GM10847 (cell line): Measurements from ENCODE around the gene TTLL12.

Experiments
- POLR2A ChIP-seq: IDR thresholded peaks from 2 replicates; pipeline ENCODE4 v1.6.1; 2011; ENCODE audit not compliant: insufficient read length; ENCODE audit errors: extremely low read depth

TTLL12 gene

DNA sequence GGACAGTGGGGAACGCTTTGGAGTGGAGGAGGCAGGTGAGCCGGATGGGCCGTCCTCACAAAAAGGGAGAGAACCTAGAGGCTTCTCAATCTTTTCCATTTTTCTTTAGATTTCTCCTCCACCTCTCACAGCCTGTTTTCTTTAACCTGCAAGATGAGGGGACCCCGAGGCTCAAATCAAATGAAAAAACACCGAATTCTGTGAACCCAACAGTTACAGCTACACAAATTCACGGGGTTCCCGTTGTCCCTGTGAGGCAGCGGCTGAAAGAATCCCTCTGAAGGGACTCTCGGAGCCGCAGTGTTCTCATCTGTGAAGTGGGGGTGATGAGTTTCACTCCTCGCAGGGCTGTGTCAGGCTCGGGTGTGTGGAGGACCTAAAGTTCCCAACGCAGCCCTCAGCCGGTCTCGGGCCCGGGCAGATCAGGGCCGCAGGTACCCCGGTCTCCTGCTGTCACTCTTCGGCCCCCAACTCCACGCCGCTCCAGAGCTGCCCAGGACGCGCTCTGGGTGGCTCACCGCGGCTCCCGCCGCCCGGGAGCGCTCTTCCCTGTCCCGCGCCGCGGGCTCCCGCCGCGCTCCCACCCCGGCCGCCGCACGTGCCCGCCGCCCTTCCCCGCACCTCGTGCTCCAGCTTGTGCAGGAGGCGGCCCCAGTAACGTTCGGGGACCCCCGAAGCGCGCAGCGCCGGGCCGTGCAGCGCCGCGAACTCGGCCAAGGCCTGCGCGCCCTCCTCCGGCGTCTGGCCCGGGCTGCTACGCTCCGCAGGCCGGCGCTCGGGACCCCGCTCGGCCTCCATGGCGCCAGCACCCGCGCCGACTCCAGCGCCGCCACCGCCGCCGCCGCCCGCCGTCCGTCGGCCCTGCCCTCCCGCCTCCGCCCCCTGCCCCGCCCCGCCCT lies at the start of gene TTLL12:
TSS of gene TTLL12 (minus strand) at position 863 of the 899 bp plus-strand sequence. CDS start at position 798, 65 bp downstream.
- peak; percentile 66 for TF ChIP-seq POLR2A

DNA sequence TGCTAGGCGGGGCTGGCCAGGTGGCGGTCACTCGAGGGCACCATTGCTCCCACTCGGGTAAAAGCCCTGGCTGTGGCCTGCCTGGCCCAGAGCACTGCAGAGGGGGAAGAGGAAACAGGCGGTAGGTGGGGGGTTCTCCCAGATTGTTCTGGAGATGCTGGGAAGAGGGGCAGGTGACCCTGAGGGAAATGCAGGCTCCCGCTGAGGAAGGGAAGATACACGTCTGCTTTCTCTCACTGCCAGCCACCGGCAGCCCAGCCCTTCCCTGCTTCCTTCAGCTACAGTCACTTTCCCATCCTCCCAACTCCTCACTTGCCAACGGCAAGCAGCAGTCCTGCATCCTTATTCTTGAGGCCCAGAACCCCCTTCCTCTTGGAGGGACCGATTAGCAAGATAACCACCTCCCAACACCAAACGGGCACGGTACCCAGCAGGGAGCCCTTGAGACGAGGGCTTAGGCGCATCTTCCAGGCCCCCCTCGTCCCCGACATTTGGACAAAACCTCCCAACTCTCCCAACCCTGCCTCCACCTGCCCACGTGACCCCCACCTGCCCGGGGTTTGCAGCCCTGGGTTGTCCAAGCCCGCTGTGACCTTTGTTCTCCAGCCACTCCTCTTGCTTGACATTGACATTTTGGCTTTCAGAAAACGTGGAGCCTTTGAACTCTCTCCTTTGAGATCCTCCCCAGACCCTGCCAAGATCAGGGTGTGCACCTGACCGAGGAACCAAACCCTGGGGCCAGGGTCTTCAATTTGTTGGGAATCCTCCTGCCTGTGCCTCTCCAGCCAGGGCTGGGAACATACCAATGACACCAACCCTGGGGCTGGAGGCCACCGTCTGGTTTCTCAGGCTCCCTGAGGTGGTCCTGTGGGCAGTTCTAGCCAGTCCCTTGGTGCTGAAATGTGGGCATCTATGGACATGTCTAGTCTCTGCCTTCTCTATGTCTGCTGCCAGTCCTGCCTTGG lies 48.8 kb upstream of the TTLL12 start:
- no peak for TF ChIP-seq POLR2A

- TF ChIP-seq POLR2A, result no peak
Observed at GRCh38 chr22:43234264-43234988, 47.5 kb upstream of the TTLL12 start.

DNA sequence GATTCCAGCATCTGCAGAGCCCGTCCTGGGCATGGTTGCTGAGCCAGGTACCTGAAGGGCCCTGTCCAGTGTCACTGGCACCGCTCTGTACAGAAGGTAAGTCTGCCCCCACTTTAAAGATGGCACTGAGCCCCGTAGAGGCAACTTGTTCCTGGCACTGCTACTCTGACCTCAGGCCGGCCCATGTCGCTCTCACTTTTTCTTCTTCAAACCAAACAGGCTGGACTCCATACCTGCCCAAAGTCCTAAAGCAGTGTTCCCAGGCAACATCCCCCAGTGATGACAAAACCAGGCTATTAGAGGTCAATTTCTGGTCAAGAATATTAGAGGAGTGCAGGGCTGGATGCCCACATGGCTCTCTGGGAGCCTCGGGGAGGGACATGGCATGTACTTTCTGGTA lies 46.6 kb upstream of the TTLL12 start:
- TF ChIP-seq POLR2A, result no peak

DNA sequence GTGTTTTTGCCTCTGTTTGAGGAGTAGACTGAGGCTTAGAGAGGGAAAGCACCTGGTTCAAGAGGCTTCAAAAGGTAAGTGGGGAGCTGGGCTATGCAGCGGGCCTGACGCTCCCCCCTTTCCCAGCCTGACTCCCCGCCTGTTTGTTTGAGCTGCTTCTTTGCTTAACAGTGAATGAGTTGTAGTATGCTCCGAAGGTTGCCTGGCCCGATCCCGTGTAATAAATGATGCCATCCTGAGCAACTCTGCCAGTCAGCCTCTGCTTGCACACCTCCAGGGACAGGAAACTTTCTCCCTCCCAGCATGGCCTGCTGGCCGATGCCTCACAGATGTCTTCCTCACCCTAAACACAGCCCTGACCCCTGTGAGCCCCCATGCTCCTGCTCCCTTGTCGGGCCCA lies 45.5 kb upstream of the TTLL12 start:
- no peak for TF ChIP-seq POLR2A

- no peak for TF ChIP-seq POLR2A
Observed at GRCh38 chr22:43231724-43232034, 44.7 kb upstream of the TTLL12 start.

DNA sequence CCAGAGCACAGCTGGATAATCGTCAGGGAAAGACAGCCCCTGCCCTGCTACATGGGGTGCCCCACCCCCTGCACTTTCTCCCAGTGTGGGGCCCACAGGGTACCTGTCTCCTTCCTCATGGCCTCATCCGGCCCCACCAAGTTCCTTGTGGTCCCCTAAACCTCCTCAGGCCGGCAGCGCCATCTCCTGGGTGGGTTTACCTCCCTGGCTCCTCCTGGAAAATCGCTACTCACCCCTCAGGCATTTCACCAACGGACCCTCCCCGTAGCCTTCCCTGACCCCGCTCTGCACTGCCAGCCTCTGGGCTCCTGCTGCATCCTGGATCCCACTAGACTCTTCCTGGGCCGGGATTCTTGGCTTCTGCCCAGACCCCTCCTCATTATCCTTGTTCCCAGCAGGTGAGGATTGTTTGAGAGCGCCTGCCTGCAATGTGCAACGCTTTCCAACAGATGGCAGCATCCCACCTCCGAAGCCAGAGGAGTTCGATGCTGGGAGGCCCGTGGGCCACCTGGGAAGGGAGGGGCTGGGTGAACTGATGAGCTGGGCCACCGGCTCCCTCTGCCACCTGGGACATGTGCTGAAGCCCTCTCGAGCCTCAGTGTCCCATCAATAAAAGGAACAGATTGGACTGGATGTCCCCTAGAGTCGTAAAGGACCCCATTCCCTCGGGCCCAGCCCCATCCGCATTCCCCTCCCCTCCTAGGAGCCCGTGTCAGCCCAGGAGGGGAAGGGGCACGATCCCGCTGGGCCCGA lies 44.2 kb upstream of the TTLL12 start:
- no peak for TF ChIP-seq POLR2A

DNA sequence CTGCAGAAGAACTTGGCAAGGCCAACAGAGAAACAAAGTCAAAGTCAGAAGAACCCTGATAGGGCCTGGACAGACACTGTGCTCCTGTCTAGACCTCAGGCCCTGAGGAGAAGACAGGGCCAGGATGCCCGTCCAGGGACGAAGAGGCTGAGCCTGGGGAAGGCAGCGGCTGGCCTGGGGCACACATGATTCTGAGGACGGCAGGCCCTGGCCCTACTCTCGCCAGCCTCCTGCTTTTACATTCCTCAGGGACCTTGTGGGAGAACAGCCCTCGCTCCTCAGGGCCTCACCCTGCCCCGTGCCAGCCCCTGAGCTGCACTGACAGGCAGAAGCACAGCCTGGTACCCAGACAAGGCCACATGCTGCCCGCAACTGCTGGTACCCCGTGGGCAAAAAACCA lies 43.6 kb upstream of the TTLL12 start:
- no peak for TF ChIP-seq POLR2A

DNA sequence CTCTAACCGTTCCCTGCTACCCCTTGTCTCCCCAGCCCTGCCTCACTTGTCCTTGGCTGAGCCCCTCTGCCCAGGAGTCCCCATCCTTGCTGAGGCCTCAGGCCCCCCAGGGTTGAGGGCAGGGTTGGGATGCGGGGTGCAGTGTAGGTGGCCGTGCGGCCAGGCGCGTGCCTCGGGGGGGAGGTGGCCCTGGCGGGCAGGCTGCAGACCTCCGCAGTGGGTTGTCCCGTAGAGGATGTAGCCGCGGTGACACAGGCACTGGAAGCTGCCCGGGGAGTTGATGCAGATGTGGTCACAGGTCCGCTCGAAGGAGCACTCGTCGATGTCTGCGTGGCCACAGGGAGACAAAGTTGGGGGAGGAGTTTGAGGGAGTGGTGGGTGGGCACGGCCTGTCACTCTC lies 41.9 kb upstream of the TTLL12 start:
- no peak for TF ChIP-seq POLR2A

DNA sequence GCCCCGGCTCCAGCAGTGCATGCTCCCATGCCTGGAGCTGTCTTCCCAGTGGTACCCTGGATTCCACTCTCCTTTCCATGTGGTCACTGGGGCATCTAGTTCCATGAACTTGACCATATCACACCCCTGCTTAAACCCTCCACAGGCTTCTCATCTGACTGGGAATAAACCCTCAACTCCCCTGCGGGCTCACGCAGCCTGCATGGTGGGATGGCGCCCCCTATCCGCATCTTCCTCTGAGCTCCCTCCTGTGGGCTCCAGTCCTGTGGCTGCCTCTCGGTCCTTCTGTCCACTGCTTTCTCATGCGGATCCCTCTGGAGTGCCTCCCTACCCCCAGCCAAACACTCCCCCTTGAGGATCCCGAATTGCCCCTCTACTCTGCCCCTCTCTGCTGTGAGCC lies 41.4 kb upstream of the TTLL12 start:
- no peak for TF ChIP-seq POLR2A

DNA sequence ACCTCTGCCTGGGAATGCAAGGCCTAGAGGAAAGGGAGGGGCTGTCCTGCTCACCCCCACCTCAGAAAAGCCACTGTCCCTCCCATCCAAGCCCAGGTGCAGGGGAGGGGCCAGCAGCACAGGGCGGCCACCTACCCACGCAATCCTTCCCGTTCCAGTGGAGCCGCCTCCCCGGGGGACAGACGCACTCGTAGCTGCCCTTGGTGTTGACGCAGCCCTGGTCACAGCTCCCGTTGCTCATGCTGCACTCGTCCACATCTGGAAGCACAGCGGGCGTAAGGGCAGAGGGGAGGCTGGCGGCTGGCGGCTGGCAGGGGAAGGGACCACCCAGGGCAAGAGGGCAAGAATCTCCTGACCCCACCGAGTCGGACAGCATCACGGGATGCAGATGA lies 40.3 kb upstream of the TTLL12 start:
- TF ChIP-seq POLR2A, result no peak

DNA sequence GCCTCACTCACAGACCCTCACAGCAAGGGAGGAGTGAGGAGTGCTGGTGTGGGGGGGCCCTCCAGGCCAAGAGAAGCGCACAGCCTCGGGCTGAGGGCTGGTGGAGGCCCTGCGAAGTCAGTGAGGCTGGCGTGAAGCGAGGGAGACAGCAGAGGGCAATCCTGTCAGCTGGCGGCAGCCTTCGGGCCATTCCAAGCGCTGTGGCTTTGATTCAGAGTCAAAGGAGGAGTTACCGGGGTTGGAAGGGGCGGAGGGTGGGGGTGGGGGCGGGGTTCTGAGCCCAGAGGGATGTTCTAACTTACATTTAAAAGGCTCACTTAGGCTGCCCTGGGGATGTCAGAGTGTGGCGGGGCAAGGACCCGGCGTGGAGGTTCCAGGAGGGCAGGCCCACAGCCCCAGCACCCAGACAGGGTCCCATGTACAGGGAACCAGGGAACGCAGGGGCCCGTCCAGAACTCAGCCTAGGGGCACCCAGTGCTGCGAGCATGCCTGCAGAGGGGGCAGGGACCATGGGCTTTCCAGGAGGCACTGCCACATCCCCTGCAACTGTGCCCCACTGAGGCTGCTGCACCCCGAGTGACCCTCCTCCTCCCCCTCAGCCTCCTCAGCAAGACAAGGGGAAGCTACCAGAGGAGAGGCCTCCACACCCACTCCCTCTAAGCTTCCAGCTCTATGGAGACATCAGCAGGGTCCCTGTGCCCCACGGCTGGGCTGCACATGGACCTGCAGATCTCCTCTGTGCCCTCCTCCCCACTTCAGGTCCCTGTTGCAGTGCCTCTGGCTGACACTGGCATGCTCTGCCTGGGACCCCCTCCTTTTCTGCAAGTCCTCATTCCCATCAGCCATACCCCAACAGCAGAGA lies 39.7 kb upstream of the TTLL12 start:
- TF ChIP-seq POLR2A, result no peak

DNA sequence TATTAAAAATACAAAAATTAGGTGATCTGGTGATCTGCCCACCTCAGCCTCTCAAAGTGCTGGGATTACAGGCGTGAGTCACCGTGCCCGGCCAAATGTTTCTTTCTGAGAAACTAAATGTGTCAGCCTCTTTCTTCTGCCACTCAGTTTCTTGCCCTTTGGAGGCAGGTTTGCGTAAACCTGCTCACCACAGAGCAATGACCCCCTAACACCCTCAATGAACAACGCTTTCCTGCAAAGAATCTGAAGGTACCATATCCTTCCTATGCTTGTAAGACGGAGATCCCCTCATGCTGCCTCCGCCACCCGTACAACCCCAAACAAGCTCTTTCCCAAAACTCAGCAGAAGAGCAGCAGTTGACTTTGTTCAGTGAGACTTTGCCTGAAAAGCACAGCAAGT lies 38.7 kb upstream of the TTLL12 start:
- TF ChIP-seq POLR2A, result no peak

DNA sequence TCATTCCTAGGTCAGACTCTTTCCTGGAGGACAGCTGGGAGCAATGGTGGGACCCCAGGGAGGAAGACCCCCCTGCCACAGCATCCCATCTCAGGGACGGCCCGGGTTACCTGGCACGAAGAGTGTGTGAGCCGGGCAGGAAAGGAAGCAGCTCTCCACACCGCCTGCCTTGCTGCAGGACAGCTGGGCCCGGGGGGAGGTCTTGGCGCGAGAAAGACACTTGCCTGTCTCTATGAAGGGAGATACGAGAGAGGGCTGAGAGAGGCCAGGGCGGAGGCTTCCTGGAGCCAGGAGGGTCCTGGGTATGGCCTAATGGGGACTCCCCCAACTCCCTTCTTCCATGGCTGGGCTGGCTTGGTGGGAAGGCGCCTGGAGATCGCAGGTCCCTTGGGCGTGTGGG lies 36.1 kb upstream of the TTLL12 start:
- no peak for TF ChIP-seq POLR2A

DNA sequence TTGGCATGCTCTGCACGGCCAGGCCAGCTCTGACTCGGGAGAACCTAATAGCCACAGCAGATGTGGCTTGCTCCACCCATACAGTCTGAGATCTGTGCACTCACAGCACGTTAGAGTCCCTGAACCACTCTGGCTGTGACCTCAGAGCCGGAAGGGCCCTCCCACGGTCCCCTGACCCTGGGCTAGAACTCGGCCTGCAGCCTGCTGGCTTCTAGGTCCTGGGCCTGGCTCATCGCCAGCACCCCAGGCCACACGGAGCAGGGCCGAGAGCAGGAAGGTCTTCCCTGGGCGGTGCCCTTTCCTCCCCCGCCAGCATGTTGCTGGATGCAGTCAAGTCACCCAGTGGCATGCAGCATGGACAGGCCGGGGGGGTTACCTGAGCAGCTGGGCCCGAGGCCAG lies 35.3 kb upstream of the TTLL12 start:
- no peak for TF ChIP-seq POLR2A
